B cell (primary cell): ENCODE data around the gene PCDHA1.

Source experiments
- CTCF ChIP-seq: fragments of 200-600 bp; IDR thresholded peaks from one replicate; pipeline ENCODE4 v1.8.0; 2022; ENCODE audit warnings: antibody characterized with exemption, mild to moderate bottlenecking
- EZH2 ChIP-seq: IDR thresholded peaks from 2 replicates; pipeline ENCODE4 v1.6.1; 2012; ENCODE audit warnings: borderline replicate concordance, low read depth, mild to moderate bottlenecking, moderate library complexity, low read length; ENCODE audit not compliant: insufficient read depth, poor library complexity, severe bottlenecking

- TF ChIP-seq CTCF (no peak), EZH2 (no peak)
These were observed 18.5 kb upstream of the PCDHA1 start for GRCh38 chr5:140767444-140767843.
